Measurements from ENCODE around the gene GRID1.

DNA sequence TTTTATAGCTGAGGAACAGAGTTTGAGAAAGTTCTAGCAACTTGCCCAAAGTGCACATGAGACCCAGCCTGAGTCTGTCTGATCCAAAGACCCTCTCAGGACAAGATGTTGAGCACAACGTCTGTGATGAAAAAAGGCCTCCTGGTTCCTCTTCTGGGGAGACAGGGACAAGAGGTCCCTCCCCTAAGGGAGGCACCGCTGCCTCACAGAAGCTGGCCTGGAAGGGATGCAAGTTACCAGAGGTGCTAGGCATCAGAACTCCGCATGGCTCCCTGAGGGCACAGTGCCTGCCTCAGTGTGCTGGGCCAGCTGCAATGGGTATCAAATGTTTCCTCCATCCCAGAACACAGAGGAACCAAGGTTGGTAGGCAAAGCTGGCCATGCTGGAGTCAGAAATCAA, 302.4 kb downstream of the GRID1 start:
- TF ChIP-seq POLR2A (IDR thresholded peaks at IDR 0.05) (no peak), POLR2AphosphoS5 (IDR thresholded peaks at IDR 0.05) (no peak)
- TF ChIP-seq, protein P1, sequence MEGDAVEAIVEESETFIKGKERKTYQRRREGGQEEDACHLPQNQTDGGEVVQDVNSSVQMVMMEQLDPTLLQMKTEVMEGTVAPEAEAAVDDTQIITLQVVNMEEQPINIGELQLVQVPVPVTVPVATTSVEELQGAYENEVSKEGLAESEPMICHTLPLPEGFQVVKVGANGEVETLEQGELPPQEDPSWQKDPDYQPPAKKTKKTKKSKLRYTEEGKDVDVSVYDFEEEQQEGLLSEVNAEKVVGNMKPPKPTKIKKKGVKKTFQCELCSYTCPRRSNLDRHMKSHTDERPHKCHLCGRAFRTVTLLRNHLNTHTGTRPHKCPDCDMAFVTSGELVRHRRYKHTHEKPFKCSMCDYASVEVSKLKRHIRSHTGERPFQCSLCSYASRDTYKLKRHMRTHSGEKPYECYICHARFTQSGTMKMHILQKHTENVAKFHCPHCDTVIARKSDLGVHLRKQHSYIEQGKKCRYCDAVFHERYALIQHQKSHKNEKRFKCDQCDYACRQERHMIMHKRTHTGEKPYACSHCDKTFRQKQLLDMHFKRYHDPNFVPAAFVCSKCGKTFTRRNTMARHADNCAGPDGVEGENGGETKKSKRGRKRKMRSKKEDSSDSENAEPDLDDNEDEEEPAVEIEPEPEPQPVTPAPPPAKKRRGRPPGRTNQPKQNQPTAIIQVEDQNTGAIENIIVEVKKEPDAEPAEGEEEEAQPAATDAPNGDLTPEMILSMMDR (IDR thresholded peaks at IDR 0.05) = no peak
